ENCODE measurements around the gene OR13C8. TPM values are rescaled to one million over a fixed set of nuclear protein-coding genes. Genes with fewer than 3 reads are reported as not detected.
"Not testable (repeated sequence)": the region's sequence is repeated elsewhere in the genome, so short reads cannot be mapped to it uniquely, and the experiment has no call there.

The OR13C8 gene
- total RNA-seq (not detected), polyA plus RNA-seq (not detected)
- long read RNA-seq, donor 1, result 0 reads
- long read RNA-seq, donor 2, result 0 reads
- long read RNA-seq, donor 3, result 0 reads
- long read RNA-seq, donor 4, result 0 reads
- long read RNA-seq, donor 5, result 0 reads
- long read RNA-seq, donor 6, result 0 reads
- long read RNA-seq, donor 7, result 0 reads
- long read RNA-seq, donor 8, result 0 reads
- long read RNA-seq, donor 9, result 0 reads
- long read RNA-seq, donor 10, result 0 reads

GRCh38 chr9:104568868-104569267 is at the start of gene OR13C8:
OR13C8 (plus strand) TSS chr9:104569168; CDS start chr9:104569168, 0 bp downstream.
- H3K27ac ChIP-seq, result no peak within 1 kb of the TSS
- intact Hi-C loops (cut with DNase I), result no loop called here
- H3K9me3 ChIP-seq (replicated peaks in 1 of 3), result no peaks in the 10 kb centered on the region
- H3K4me1 ChIP-seq (replicated peaks in 1 of 2), result no peaks in the 10 kb centered on the region
- no peak for TF ChIP-seq POLR2A (IDR thresholded peaks at IDR 0.05)
- TF ChIP-seq, protein P1, sequence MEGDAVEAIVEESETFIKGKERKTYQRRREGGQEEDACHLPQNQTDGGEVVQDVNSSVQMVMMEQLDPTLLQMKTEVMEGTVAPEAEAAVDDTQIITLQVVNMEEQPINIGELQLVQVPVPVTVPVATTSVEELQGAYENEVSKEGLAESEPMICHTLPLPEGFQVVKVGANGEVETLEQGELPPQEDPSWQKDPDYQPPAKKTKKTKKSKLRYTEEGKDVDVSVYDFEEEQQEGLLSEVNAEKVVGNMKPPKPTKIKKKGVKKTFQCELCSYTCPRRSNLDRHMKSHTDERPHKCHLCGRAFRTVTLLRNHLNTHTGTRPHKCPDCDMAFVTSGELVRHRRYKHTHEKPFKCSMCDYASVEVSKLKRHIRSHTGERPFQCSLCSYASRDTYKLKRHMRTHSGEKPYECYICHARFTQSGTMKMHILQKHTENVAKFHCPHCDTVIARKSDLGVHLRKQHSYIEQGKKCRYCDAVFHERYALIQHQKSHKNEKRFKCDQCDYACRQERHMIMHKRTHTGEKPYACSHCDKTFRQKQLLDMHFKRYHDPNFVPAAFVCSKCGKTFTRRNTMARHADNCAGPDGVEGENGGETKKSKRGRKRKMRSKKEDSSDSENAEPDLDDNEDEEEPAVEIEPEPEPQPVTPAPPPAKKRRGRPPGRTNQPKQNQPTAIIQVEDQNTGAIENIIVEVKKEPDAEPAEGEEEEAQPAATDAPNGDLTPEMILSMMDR (IDR thresholded peaks at IDR 0.05), result no peak
- no peak within 1 kb of the TSS for H3K4me3 ChIP-seq
- H3K27me3 ChIP-seq, result no peaks in the 10 kb centered on the region
- 77 to 86% (median 83%) methylated on average over 4 of the region's 4 CpGs for WGBS, 4 donors
- H3K36me3 ChIP-seq (replicated peaks in 1 of 2), result no peaks in the 10 kb centered on the region
- DNase-seq, result no peak

GRCh38 chr9:104520241-104520640 is 48.7 kb upstream of the OR13C8 start:
- H3K27ac ChIP-seq; H3K9me3 ChIP-seq (replicated peaks in 1 of 3); DNase-seq; intact Hi-C loops (cut with DNase I); H3K27me3 ChIP-seq; H3K36me3 ChIP-seq (replicated peaks in 1 of 2); H3K4me1 ChIP-seq (replicated peaks in 1 of 2); H3K4me3 ChIP-seq: not testable (repeated sequence)
- WGBS, 4 donors, result 77 to 87% (median 84%) methylated on average over 3 to 10 of the region's 10 CpGs

- no peaks in the 10 kb centered on the region for H3K4me1 ChIP-seq (replicated peaks in 1 of 2)
- intact Hi-C loops (cut with DNase I), result no loop called here
- no peak for TF ChIP-seq POLR2A (IDR thresholded peaks at IDR 0.05)
- TF ChIP-seq, protein P1 (IDR thresholded peaks at IDR 0.05), result no peak
Measured at GRCh38 chr9:104527109-104527508, 41.9 kb upstream of the OR13C8 start, which contains the start of gene OR13C4. OR13C4 (minus strand) TSS chr9:104527209; CDS start chr9:104527209, 0 bp downstream.

DNA sequence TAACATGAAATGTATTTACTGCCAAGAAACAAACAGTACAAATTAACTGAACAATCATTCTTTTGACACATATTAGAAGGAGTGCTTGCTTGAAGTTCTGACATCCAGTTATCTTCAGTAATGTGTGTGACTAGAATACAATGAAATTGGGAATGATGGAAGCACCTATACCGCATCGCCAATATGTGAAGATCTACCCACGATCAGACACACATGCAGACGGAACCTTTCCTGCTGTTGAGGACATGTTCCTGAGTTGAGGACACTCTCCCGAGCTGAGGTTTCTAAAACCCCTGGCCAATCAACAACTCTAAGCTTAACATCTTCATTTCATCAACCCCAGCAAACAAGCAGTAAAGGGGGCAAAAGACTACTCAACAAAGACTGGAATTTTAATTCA is 32.2 kb upstream of the OR13C8 start, which contains the start of gene OR13C3:
Gene OR13C3 (minus strand): TSS at position 101 of the 400 bp plus-strand sequence. CDS start 133 bp downstream, outside the sequence.
- no peaks in the 10 kb centered on the region for H3K4me1 ChIP-seq (replicated peaks in 1 of 2)
- H3K27me3 ChIP-seq, result no peaks in the 10 kb centered on the region
- 82 to 93% (median 87%) methylated on average over 5 of the region's 5 CpGs for WGBS, 4 donors
- no peaks in the 10 kb centered on the region for H3K36me3 ChIP-seq (replicated peaks in 1 of 2)
- TF ChIP-seq POLR2A (IDR thresholded peaks at IDR 0.05), result no peak
- TF ChIP-seq, protein P1 (IDR thresholded peaks at IDR 0.05), result no peak
- H3K9me3 ChIP-seq (replicated peaks in 1 of 3), result no peaks in the 10 kb centered on the region
- no peak for DNase-seq
- no peak within 1 kb of the TSS for H3K27ac ChIP-seq
- H3K4me3 ChIP-seq, result no peak within 1 kb of the TSS
- intact Hi-C loops (cut with DNase I), result no loop called here

More at GRCh38 chr9:104527109-104527508, 41.9 kb upstream of the OR13C8 start, which contains the start of gene OR13C4:
- no peak within 1 kb of the TSS for H3K27ac ChIP-seq
- no peaks in the 10 kb centered on the region for H3K36me3 ChIP-seq (replicated peaks in 1 of 2)
- no peak within 1 kb of the TSS for H3K4me3 ChIP-seq
- H3K27me3 ChIP-seq, result no peaks in the 10 kb centered on the region
- no peak for DNase-seq
- H3K9me3 ChIP-seq (replicated peaks in 1 of 3), result no peaks in the 10 kb centered on the region

DNA sequence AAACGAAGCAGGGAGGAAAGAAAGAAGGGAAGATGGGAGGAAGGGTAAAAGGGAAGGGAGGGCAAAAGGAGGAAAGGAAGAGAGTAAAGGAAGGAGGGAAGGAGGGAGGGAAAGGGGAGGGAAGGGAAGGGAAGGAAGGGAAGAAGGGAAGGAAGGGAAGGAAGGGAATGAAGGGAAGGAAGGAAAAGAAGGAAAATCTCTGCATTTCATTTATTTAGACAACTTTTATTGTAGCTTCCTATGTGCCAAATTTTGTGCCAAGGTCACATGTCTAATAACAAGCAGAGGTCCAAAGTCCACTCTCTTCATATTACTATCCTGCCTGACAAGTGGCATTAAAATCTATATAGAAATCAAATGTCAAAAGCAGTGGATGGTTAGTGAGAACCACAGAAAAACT is 29.7 kb upstream of the OR13C8 start:
- Histone ChIP-seq H3K27me3 (no peaks in the 10 kb centered on the region), H3K27ac (no peak overlapping the region), H3K4me3 (no peak overlapping the region), H3K4me1 (replicated peaks in 1 of 2) (no peaks in the 10 kb centered on the region), H3K9me3 (replicated peaks in 1 of 3) (no peaks in the 10 kb centered on the region), H3K36me3 (replicated peaks in 1 of 2) (no peaks in the 10 kb centered on the region)
- TF ChIP-seq, protein P1 (IDR thresholded peaks at IDR 0.05), result no peak
- no peak for TF ChIP-seq POLR2A (IDR thresholded peaks at IDR 0.05)
- intact Hi-C loops (cut with DNase I), result no loop called here
- no peak for DNase-seq
- WGBS, 4 donors, result 38 to 56% (median 42%) methylated on average over 1 of the region's 1 CpG
